Stimulated activated CD4-positive, alpha-beta T cell treated with anti-CD3 and anti-CD28 coated beads, Interleukin-4, amount 100 ng/mL, for 1 hour (primary cell): Measurements from ENCODE around the gene RDX.

Experiments
- DNase-seq: peaks from one replicate; pipeline ENCODE4 v3.0.0-alpha.2; 2020

The RDX gene

GRCh38 chr11:110126936-110127335, 169.5 kb downstream of the RDX start:
- no peak for DNase-seq

GRCh38 chr11:110125632-110126031, 170.8 kb downstream of the RDX start:
- no peak for DNase-seq
